GM19099 (cell line): Measurements from ENCODE around the gene NHEJ1.

Experiments used
- POLR2A ChIP-seq: IDR thresholded peaks from 3 replicates; pipeline ENCODE4 v1.6.1; 2011; ENCODE audit warnings: low read depth; ENCODE audit not compliant: insufficient read length; ENCODE audit errors: extremely low read depth

Gene NHEJ1

DNA sequence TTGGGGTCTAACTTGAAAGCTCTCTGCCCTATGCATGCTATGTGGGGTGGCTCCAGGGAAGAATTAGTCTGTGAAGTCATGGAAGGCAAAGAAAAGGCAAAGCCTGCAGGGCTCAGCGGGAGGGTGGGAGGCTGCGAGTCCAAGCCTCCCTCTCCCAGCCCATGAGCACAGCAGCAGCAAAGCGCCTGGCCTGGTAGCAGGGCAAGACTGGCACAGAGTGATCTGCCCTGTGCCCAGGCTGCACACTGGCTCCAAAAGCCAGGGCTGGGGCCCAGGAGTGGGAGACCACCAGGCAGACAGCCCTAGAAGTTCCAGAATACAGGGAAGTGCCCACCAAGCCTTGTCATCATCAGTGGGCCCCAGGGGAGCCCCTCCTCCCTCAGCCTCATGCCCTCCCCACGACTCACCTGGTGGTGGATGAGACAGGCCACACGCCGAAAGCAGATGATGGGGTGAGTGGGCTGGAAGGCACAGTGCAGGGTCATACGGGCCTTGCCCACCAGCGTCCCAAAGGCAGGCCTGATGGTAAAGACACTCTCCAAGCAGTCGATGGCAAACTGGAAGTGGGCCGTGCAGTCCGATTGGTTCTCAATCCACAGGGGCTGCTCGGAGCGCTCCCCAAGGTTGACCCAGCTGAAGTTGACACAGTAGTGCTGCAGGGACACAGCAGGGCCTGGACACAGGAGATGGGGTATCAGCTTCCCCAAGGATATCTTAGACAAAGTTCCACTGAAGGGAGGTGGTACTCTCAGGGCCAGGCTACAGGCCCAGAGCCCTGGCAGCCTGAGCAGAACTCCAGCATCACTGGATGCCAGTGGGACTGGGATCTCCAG lies 131.4 kb downstream of the NHEJ1 start:
- TF ChIP-seq POLR2A, result no peak

DNA sequence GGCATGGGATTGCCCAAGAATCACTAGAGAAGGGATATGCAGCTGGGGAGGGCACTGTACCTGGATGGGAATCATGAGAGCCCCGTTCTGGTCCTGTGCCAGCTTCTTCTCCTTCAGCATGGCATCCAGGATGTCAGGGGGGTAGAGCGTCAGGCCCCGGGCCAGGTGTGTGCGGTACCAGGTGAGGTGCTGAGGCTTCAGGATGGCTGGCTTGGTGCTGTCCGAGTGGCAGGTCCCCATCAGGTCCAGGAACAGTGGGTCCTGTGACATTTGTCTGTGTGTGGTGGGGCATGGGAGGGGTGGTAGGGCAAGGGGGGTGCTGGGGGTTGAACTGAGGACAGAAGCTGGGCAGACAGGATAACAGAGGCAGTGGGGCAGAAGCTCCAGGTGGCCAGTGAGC lies 132.5 kb downstream of the NHEJ1 start:
- no peak for TF ChIP-seq POLR2A

DNA sequence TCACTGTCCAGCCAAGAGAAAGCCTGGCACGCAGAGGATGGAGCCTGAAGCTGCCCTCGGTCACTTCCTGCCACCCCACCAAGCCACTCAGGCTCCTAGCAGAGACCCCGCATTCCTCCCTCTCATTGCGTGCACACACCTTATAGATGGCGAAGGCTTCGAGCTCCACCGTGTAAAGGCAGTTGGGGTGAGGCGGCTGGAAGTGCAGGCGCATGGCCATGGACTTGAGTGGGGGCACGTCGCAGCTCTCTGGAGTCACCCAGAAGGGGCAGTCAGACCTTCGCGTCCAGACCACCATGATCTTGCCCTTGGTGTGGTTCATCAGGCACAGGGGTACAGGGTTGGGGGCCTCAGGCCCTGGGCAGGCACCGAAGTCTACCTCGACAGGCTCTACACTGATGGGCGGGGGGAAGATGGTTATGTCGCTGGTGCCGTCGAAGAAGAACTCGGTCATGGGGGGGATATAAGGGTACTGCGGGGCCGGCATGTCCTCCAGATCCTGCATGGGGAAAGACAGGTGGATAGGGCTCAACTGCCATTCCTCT lies 133.0 kb downstream of the NHEJ1 start:
- TF ChIP-seq POLR2A, result no peak

DNA sequence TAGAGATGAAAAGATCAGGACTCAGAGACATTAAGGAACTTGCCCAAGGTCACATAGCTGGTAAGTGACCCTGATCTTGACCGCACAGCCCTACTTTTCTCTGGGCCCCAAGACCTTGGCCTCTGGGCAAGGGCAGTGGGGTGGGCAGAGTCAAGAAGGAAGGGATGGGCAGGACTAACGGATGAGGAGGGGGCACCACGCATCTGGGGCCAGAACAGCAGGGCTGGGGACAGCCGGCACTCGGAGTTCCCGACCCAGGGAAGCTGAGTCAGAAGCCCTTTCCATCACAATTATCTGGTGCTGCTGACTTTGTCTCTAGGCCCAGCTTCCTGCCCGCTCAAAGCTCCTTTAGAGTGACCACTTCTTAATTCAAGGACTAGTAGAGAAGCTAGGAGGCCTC lies 133.7 kb downstream of the NHEJ1 start:
- no peak for TF ChIP-seq POLR2A

DNA sequence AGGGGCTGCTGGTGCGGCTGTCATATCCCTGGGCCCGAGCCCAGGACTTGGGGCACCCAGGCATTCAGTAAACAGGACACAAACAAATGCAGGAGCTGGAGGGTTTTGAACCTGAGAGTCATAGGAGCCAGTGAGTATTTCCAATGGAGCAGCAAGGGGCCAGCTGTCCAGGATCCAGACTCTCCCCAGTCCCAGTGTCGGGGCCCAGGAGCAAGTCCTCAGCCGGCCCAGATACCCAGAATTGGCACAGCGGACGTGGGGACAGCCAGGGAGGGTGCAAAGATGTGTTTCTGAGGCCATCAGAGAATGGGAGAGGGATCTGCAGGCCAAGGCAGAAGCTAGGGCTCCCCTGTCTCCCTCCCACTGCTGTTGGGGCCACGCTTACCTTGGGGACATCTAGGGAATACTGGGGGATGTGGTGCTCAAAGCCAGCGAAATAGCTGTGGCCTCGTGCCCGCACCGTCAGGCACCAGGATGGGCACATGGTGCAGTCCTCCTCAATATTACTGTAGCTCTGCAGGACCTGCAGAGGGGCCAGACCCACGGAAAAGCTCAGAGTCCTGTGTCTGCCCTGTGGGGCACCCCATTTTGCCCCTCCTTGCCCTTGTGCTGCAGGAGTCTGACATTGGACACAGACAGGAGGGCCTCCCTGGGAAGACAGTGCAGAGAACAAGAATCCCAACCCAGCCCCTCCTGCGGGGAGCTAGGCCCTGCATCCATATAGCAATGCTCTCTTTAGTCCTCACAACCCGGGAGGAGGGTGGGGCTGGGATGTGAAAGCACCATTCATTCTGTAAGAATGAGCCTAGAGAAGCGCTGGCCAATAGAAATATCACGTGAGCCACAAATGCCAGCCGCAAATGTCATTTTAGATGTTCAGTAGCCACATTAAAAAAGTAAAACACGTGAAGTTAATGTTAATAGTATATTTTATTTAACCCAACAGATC lies 134.7 kb downstream of the NHEJ1 start:
- no peak for TF ChIP-seq POLR2A
